B cell (primary cell): Measurements from ENCODE around the gene PCDHGA2.

Source experiments
- EZH2 ChIP-seq: IDR thresholded peaks from 2 replicates; pipeline ENCODE4 v1.6.1; 2012; ENCODE audit warnings: borderline replicate concordance, low read depth, mild to moderate bottlenecking, moderate library complexity, low read length; ENCODE audit not compliant: insufficient read depth, poor library complexity, severe bottlenecking
- TF ChIP-seq, protein P1 (sequence below): fragments of 200-600 bp; IDR thresholded peaks from one replicate; pipeline ENCODE4 v1.8.0; 2022; ENCODE audit warnings: antibody characterized with exemption, mild to moderate bottlenecking

GRCh38 chr5:141359790-141360426 lies 21.3 kb downstream of the PCDHGA2 start, which contains the start of gene PCDHGB2:
- TF ChIP-seq, protein P1, sequence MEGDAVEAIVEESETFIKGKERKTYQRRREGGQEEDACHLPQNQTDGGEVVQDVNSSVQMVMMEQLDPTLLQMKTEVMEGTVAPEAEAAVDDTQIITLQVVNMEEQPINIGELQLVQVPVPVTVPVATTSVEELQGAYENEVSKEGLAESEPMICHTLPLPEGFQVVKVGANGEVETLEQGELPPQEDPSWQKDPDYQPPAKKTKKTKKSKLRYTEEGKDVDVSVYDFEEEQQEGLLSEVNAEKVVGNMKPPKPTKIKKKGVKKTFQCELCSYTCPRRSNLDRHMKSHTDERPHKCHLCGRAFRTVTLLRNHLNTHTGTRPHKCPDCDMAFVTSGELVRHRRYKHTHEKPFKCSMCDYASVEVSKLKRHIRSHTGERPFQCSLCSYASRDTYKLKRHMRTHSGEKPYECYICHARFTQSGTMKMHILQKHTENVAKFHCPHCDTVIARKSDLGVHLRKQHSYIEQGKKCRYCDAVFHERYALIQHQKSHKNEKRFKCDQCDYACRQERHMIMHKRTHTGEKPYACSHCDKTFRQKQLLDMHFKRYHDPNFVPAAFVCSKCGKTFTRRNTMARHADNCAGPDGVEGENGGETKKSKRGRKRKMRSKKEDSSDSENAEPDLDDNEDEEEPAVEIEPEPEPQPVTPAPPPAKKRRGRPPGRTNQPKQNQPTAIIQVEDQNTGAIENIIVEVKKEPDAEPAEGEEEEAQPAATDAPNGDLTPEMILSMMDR = peak; percentile 43
- TF ChIP-seq EZH2 = no peak
